HepG2 (cell line): Measurements from ENCODE around the gene GPR137. TPM values are rescaled to one million over a fixed set of nuclear protein-coding genes. Genes with fewer than 3 reads are reported as not detected.

Source experiments
- ARNT ChIP-seq: fragments of 450-650 bp; IDR thresholded peaks from 2 replicates; pipeline ENCODE4 v1.6.1; 2017
- HNF4A ChIP-seq: sonication (generic); formaldehyde crosslinking; IDR thresholded peaks from 2 replicates; pipeline ENCODE4 v1.4.0; 2020; ENCODE audit warnings: missing genetic modification reagents
- HNRNPL ChIP-seq: fragments of 200-400 bp; formaldehyde crosslinking; IDR thresholded peaks from 2 replicates; pipeline ENCODE4 v1.6.1; 2017; ENCODE audit warnings: mild to moderate bottlenecking, low read depth, low read length
- ISL2 ChIP-seq: sonication (generic); formaldehyde crosslinking; IDR thresholded peaks from 2 replicates; pipeline ENCODE4 v1.5.0; 2020; ENCODE audit warnings: missing genetic modification reagents
- KLF11 ChIP-seq: IDR thresholded peaks from 2 replicates; pipeline ENCODE4 v1.6.1; 2016; ENCODE audit warnings: missing compliant biosample characterization
- MATR3 ChIP-seq: sonication (generic); formaldehyde crosslinking; IDR thresholded peaks from 2 replicates; pipeline ENCODE4 v1.4.0; 2020; ENCODE audit warnings: missing genetic modification reagents
- NR1H2 ChIP-seq: sonication (generic); formaldehyde crosslinking; IDR thresholded peaks from 2 replicates; pipeline ENCODE4 v1.8.1; 2022; ENCODE audit warnings: low read depth, missing genetic modification reagents, borderline replicate concordance
- PATZ1 ChIP-seq: sonication (generic); formaldehyde crosslinking; IDR thresholded peaks from 2 replicates; pipeline ENCODE4 v1.4.0; 2020; ENCODE audit warnings: missing genetic modification reagents
- RFX1 ChIP-seq: fragments of 450-650 bp; IDR thresholded peaks from 2 replicates; pipeline ENCODE4 v1.6.1; 2017
- STAT6 ChIP-seq: sonication (generic); formaldehyde crosslinking; IDR thresholded peaks from 2 replicates; pipeline ENCODE4 v1.4.0; 2020; ENCODE audit warnings: missing genetic modification reagents, mild to moderate bottlenecking, borderline replicate concordance
- TCF7L2 ChIP-seq: IDR thresholded peaks from 2 replicates; pipeline ENCODE4 v1.6.1; 2011; ENCODE audit warnings: mild to moderate bottlenecking, low read depth, low read length, moderate library complexity
- TRAFD1 ChIP-seq: sonication (generic); formaldehyde crosslinking; IDR thresholded peaks from 2 replicates; pipeline ENCODE4 v1.5.1; 2020; ENCODE audit warnings: missing genetic modification reagents, mild to moderate bottlenecking, borderline replicate concordance
- ZBTB39 ChIP-seq: sonication (generic); formaldehyde crosslinking; IDR thresholded peaks from 2 replicates; pipeline ENCODE4 v1.5.0; 2020; ENCODE audit warnings: missing genetic modification reagents
- ZBTB42 ChIP-seq: sonication (generic); formaldehyde crosslinking; IDR thresholded peaks from 2 replicates; pipeline ENCODE4 v1.5.0; 2020; ENCODE audit warnings: mild to moderate bottlenecking, missing genetic modification reagents
- ZNF256 ChIP-seq: sonication (generic); formaldehyde crosslinking; conservative IDR thresholded peaks from 2 replicates; pipeline ENCODE4 v1.4.0; 2020; ENCODE audit warnings: missing genetic modification reagents
- ZNF343 ChIP-seq: sonication (generic); formaldehyde crosslinking; IDR thresholded peaks from 2 replicates; pipeline ENCODE4 v1.4.0; 2020; ENCODE audit warnings: mild to moderate bottlenecking, missing genetic modification reagents
- ZNF547 ChIP-seq: sonication (generic); formaldehyde crosslinking; IDR thresholded peaks from 2 replicates; pipeline ENCODE4 v1.5.1; 2020; ENCODE audit warnings: mild to moderate bottlenecking, missing genetic modification reagents
- ZNF597 ChIP-seq: sonication (generic); formaldehyde crosslinking; IDR thresholded peaks from 2 replicates; pipeline ENCODE4 v1.5.0; 2020; ENCODE audit warnings: missing genetic modification reagents
- ZNF768 ChIP-seq: sonication (generic); formaldehyde crosslinking; IDR thresholded peaks from 2 replicates; pipeline ENCODE4 v1.4.0; 2020; ENCODE audit warnings: missing genetic modification reagents
- polyA plus RNA-seq, 8 experiments: library from polyadenylated mRNA; depleted of rRNA in 3 of 8; stranded (reverse) in 7 of 8; unstranded in 1 of 8; fragments of >200 nt; fragmentation: Illumina TruSeq in 4 of 8; extraction: Trizol in 4 of 8; gene quantifications; 2 replicates each; pipeline versions ENCODE4 v1.2.1 to v1.2.3, GENCODE V29; 2011 to 2016; ENCODE audit warnings: low read depth in 4 of 8, missing spikeins in 1 of 8, mixed read lengths in 1 of 8; ENCODE audit not compliant: insufficient read depth in 1 of 8
- total RNA-seq, 5 experiments: library from RNA; depleted of rRNA; stranded (reverse); fragments of >200 nt; fragmentation: Illumina TruSeq; extraction: Trizol; gene quantifications; 2 replicates each; pipeline ENCODE4 v1.2.3, GENCODE V29; 2016; ENCODE audit warnings: low read depth in 1 of 5

Gene GPR137
- total and polyA plus RNA-seq, 2 of the 13 experiments (the other 11 are each of a cell fraction or from before 2014, with no cell fraction given): 8.5 to 13.2 TPM

GRCh38 chr11:64245797-64246620, 39.6 kb upstream of the GPR137 start (continued):
- TF ChIP-seq ZNF547 (CRISPR knock-in tag) (no peak; the same call in 1 of the 2 replicates), TRAFD1 (no peak), ZNF343 (no peak; the same call in 1 of the 2 replicates), ZNF256 (CRISPR knock-in tag) (no peak), PATZ1 (CRISPR knock-in tag) (peak; percentile 10), NR1H2 (CRISPR knock-in tag) (no peak), HNRNPL (peak; percentile 69; the same call in 1 of the 2 replicates), KLF11 (no peak), ZBTB39 (no peak), ZNF597 (CRISPR knock-in tag) (no peak), RFX1 (no peak), ARNT (no peak), ISL2 (CRISPR knock-in tag) (0 out of 2 replicates have a peak, but pooled peaks have one; percentile 23), MATR3 (CRISPR knock-in tag) (no peak), HNF4A (CRISPR knock-in tag) (0 out of 2 replicates have a peak, but pooled peaks have one; percentile 4), STAT6 (CRISPR knock-in tag) (no peak), ZBTB42 (CRISPR knock-in tag) (no peak), ZNF768 (CRISPR knock-in tag) (peak; percentile 74; the same call in 1 of the 2 replicates), TCF7L2 (no peak)
